G401.6 (cell line): ENCODE data around the gene UBE3B.

Source experiments
- FAIRE-seq: peaks from 2 replicates; lab custom pipeline; 2012; peaks lifted over from hg19 to GRCh38; lab: Jason Lieb, UNC

The UBE3B gene

DNA sequence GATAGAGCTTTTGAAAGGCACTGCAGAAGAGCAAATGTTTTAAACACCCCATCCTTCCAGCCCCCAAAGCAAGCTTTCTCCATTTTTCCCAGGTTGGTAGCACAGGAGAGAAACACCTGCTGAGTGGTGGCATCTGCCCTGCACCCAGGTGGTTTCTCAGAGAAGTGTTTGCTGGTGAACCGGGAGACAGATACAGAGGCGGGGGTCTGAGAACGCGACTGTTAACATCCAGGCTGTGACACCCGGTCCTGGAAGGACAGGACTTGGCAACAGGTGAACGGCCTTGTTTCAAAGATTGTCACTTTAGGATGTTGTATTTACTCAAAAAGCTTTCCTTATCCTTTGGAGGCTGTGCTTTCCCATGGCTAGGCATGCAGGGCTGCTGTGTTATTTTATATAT, 77.3 kb downstream of the UBE3B start:
- no peak for FAIRE-seq

DNA sequence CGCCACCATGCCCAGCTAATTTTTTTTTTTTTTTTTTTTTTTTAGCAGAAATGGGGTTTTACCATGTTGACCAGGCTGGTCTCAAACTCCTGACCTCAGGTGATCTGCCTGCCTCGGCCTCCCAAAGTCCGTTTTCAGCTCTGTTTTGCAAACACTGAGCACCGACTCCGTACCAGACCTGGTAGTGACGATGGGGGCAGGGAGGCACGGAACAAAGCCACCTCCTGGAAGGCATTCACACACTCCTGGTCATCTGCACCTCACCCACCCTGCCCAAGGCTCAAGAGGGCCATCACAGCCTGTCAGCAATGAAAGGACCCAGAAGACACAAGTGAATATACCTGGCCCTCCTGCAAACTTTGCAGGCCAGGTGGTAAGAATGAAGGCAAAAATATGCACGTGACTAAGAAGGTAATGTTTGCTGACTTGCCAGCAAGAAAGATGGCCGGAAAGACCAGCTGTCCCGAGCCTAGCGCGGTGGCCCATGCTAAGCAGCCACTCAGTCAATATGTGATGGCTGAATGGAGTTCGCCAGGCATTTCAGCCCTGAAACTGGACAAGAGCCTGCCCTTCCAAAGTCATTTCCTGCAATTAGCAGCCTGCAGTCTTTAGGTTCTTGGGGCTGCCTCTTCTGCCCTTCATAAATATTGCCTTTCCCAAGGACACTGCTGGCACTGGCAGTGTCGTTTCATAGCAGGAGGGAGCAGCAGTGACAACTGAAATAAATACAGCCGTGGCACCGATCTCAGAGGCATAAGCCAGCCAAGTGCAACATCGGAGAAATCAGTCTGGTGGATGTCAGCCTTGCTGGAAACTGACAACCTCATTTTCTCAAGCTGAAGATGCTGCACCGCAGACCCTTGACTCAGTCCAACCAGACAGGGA, 78.2 kb downstream of the UBE3B start:
- FAIRE-seq: no peak

DNA sequence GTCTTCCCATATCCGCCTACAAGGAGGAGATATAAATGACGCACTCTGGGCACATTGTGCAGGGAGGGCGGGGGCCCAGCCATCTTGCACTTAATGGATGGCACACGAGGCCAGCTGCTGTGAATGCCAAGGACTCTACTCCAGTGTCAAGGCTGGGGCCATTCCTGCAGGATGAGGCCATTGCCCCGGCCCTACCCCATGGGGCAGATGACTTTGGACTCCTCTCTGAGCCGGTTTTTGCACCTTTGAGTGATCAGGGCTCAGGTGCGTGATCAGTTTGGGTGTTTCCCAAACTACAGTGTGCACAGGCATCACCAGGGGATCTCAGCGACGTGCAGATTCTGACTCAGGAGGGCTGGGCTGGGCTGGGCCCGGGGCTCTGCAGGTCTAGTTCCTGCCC, 79.8 kb downstream of the UBE3B start:
- no peak for FAIRE-seq

DNA sequence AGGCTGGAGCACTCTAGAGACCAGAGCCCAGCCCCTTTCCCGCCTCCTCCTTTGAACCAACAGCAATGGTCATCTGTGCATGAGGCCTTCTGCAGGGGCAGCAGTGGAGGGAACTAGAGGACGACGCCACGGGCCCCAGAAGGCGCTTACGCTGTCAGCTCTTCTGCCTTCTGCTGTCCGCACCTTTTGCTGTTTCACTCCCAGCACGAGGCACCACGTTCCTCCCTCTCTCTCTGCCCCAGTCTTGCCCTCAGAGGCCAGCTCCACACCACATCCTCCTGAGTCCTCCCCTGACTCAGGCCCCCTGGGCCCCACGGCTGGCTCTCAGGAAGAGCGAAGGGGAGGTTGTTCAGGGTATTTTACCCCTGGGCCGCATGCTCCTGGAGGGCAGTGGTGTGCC, 80.4 kb downstream of the UBE3B start:
- no peak for FAIRE-seq

DNA sequence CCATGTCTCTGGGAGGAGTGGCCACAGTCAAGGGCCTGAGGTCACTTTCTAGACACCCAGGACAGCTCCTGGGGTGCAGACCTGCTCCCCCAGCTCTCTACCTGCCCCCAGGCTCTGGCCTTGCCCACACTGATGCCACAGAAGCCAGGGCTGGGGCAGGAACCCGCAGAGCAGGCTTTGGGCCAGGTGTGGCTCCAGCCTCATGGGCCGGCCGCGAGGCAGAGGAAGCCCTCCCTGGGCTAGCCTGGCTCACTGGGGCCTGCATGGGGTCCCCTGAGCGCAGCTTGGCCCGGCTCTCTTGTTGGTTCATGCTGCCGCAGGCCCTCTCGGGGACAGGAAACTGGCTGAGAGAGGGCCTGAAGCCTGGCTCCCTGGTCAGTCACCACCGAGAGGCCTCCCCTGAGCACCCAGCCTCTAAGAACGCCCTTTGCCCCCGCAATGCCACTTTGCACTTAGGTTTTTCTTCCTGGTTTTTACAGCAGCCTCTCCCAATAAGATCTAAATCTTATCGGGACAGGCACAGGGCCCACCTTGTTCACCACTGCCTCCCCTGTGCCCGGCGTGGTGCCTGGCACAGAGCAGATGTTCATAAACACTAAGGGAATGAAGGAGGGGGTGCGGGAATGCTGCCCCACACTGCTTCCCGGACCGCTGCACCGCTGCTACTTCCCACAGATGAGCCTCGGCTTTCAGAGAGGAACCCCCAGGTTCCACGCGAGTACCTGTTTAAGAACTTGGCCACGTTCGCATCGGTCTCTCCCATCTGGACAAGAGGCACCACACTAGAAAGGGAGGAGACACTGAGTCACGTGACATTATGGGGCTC, 81.2 kb downstream of the UBE3B start:
- FAIRE-seq: no peak

DNA sequence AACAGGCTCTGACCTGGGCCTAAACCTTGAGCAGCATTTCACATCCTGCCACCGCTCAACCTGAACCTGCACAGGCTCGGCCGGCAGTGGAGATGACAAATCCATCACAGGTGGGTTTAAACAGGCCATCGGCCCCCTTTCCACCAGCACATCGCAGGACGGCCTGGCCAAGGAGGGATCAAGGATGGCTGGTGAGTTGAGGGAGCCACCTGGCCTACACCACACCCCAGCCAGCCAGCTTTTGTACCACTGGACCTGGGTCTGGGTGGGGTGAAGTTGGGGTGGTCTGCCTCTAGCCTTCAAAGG, 81.7 kb downstream of the UBE3B start:
- no peak for FAIRE-seq

DNA sequence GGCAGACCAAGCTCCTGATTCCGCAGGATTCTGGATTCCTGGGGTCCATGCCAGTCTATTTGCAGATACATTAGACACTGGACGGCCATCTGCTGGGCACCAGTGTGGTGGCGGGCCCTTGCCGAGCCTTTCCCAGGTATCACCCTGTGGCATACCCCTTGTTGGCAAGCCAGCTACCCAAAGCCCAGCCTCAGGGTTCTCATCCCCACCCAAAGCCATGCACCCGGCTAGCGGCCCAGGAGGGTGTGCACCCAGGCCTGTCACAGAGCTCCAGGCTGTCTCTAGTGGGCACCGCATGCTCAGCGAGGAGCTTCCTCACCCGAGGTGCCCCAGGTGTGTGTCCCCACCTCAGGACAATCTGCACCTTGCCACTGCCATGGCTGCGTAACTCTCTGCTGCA, 82.2 kb downstream of the UBE3B start:
- no peak for FAIRE-seq

DNA sequence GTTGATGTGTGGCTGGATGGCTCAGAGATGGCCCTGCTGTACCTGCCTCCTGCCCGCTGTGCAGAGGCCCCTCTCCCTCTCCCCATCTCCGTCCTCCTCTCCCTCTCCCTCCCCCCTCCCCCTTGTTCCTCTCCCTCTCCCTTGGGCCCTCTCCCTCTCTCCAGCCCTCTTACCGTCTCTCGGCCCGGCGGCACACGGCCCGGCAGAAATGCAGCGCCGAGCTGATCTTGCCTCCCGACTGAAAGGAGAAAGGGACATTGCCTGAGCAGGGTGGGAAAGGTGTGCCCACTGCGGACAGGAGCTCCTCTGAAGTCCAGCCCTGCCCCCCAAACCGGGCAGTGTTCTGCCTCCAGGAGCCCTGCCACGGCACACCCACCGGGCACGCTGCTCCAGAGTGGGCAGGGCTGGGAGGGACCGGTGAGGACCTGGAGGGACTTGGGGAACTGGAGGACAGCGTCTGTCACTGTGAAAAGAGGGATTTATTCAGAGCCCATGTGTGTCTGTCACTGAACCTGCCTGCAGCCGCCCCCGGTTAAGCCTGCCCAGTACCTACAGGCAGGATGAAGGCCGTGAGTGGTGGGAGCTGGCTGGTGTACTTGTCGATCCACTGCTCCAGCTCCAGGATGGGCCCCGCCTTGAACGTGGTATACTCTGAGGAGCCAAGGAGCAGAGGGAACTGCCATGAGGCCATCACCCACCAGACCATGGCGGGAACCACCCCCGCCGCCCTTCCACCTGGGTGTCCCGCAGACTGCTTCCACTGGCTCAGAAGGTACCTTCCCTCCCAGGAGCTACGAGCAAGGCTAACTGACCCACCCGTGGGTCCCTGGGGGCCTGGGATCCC, 83.7 kb downstream of the UBE3B start:
- no peak for FAIRE-seq

DNA sequence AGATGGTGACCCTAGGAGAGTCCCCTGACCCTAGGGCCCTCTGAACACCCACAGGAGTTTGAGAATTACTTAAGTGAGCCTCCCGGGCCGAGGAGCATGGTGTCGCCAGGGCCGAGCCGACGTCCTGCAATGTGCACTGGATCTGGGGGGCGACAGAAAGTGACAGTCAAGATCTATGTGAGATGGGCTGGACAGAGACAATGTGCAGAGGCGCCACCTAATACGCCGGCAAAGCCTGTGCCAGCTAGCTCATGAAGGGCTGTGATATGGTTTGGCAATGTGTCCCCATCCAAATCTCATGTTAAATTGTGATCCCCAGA, 84.2 kb downstream of the UBE3B start:
- FAIRE-seq: no peak

DNA sequence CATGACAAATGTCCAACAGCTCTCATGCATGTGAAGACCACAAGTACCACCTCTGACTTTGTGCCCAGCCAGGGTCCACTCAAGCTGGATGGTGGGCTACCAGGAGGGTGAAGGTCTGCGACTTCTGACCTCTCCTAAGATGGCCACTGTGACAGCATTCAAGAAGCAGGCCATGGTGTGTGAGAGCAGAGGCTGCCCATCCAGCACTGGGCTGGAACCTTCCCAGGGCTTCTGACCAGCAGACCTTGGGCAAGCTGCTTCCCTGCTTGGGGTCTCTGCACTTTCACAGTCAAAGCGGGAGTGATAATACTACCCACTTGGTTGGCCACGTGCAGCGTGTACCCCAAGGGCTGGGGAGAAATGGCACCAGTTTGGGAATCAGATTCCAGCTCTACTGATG, 85.4 kb downstream of the UBE3B start:
- FAIRE-seq: no peak

DNA sequence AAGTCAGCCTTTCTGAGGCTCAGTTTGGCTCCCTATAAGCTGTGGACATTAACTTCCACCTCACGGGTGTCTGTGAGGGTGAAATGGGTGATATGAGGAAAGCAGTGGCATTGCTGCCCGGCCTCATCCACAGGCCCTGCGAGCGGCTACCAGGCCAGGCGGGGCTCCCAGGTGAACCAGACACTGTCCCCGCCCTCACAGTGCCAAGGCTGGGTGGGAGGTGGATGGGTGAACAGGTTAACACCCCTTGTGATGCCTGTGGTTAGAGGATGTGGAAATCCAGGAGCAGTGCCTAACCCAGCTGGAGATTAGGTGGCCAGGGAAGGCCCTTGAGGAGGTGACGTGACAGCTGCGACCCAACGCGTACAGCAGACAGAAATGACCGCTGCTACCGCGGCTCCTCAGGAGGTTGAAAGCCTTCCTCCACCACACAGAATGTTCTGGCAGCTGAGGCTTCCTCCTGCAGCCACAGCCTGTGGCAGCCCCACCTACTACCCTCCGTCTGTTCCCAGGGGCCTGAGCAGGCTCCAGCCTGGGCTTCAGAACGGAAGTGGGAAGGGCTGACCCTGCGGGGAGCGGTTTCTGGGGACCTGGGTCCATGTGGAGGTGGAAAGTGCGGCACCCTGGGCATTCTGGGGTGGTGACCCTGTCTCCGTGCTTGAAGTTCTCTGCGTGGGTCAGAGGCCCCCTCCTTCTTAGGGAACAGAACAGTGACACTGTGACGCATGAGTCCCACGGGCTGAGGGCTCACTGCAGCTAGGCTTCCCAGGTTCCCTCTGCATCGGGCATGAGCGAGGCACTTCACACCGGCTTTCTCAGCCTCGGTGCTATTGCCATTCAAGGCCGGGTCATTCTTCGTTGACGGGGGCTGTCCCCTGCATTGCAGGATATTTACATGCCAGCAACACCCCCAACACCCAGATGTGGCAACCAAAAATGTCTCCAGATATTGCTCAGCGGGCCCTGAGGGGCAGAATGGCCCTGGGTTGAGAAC, 86.2 kb downstream of the UBE3B start:
- no peak for FAIRE-seq

DNA sequence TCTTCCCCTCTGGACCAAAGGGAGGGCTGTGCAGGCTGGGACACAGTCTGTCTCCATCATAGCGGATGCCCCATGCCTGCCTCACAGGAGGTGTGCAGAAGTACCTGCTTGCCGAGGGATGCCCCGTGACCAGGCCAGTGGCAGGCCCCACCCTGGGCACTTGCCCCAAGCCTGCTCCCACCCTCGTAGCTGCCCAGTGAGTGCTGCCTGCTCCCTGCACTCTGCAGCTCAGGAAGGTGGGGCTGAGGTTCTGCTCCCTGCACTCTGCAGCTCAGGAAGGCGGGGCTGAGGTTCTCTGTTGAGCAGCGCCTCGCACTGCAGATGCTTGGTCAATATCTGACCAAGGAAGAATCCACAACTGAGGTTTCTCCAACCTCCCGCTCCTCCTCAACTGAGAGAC, 89.0 kb downstream of the UBE3B start:
- no peak for FAIRE-seq

DNA sequence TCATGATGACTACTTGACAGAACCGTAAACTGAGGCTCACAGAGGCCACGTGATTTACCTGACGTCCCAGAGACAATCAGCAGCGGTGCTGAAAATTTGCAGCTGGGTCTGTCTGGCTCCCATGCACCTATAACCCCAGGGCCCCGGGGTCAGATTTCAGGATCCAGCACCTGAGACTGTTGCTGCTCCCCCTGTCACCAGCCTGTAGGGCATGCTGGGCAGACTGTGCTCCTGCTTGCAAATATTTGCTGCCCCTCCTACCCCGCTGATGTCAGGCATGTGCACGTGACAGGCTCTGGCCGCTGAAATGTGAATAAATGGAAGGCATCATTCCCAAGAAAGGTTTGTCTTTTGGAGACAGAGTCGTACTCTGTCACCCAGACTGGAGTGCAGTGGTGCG, 89.9 kb downstream of the UBE3B start:
- no peak for FAIRE-seq

DNA sequence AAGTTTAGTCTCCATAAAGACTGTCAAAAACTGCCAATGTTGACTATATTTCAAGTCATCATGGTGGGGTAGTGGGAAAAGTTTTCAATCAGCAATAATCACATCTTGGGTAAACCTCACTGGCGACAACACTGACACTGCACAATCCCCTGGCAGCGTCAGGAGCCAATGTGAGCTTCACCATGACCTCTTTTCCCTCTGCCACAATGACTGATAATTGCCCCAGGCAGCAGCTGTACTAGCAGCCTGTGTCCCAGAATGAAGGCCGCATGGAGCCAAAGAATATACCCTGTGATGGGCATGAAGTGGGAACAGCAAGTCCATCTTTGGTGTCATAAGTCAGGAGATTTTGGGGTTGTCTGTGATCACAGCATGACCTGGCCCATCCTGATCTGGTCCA, 90.5 kb downstream of the UBE3B start:
- FAIRE-seq: no peak

DNA sequence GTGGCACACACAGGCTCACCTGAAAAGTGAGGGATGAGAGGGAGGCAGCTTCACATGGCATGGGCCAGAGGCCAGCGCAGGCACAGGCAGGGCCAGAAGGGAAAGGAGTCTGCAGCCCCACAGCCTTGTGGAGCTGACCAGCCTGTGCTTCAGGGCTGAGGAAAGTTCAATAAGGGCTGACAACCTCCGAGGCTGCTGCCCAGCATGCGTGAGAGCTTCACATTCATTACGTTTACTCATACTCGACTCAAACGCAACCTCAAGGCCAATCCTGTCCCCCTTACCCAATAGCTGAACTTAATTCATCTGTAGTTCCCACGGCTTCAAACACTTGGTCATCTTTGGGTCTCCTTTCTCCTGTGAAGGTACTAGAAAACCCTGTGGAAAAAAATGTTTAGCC, 91.1 kb downstream of the UBE3B start:
- no peak for FAIRE-seq

DNA sequence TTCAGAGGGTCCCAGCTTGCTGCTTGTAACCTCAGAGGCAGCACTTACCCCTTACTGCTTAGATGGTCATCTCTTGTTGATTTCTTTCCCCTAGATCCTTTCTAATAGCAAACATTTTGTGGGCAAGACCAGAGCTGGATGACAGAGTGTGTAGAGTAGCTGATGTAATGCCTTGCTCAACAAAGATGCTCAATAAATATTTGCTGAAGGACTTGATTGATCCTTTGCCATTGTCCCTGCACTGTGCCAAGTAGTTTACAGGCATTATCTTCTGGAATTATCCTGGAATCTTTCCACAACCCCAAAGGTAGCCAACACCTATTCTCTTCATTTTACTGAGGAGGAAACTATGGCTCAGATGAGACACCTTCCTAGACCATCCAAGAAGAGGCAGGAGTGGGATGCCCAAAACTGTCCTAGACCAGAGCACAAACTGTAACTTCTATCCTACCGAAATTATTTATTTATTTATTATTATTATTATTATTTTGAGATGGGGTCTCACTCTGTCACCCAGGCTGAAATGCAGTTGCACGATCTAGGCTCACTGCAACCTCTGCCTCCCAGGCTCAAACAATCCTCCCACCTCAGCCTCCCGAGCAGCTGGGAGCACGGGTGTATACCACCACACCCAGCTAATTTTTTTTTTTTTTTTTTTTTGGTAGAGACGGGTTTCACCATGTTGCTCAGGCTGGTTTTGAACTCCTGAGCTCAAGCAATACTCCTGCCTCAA, 94.5 kb downstream of the UBE3B start:
- FAIRE-seq: no peak

DNA sequence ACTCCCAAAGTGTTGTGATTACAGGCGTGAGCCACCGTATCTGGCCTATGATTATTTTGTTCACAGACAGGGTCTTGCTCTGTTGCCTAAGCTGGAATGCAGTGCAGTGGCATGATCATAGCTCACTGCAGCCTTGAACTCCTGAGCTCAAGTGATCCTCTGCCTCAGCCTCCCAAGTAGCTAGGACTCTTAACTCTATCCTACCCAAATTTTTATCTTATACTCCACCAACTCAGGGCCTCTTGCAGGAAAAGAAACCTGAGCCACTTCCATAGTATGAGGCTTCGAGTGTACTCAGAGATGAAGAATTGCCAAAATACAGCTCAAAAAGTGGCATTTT, 95.0 kb downstream of the UBE3B start:
- no peak for FAIRE-seq

DNA sequence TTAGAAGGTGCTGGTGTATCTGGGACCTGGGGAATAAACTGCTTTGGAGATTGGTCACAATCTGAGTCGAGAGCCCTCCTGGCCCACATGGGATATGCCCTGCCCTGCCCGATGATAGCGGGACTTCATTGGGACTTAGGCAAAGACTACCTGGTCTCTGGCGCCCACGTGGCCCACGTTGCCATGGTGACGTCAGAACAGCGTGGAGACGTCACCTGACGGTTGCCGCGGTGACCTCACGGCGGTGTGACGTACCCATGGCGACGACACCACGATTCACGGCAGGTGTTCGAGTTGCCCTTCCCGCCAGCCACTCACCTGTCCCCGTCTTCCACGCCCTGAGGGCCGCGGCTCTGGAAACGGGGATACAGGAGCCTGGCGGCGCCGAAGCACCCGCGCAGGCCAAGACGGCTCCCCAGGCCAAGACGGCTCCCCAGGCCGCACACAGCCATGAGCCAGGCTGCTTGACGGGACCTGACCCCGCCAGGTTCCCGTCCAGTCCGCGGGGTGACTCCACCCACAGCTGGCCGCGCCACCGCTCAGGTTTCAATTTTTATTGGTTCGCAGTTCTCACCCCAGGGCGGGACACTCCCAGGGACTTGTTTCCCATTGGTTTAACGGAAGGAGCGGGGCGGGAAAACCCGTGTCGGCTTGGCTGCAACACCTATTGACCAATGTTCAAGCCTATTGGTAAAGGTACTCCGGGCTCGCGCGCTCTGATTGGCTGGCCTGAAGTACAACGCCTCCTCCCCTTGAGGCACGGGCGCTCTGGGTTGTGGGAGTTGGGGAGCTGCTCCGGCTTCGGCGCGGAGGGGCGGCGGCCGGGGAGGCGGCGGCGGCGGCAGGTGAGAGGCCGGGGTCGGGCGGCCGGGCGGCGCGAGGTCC, 95.8 kb downstream of the UBE3B start, which contains the start of the genes MMAB and MVK:
TSS of gene MMAB (minus strand) at position 476 of the 885 bp plus-strand sequence. CDS start at position 452, 24 bp downstream.
TSS of gene MVK (plus strand) at position 766 of the 885 bp plus-strand sequence. CDS start 1,029 bp downstream, outside the sequence.
- peak; percentile 98 for FAIRE-seq

DNA sequence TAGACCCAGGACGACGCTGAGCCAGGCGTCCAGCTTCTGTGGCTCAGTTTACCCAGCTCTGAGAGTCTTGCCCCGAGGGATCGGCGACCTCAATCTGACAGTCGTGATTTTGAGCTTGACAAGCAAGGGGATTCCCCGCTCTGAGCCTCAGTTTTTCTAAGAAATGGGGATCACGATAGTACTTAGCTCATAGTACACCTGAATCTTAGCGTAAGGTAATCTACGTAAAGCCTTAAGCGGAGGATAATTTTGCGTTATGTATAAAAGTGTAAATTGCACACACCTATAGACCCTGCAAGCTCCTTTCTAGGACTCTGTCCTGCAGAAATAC, 96.4 kb downstream of the UBE3B start:
- no peak for FAIRE-seq

DNA sequence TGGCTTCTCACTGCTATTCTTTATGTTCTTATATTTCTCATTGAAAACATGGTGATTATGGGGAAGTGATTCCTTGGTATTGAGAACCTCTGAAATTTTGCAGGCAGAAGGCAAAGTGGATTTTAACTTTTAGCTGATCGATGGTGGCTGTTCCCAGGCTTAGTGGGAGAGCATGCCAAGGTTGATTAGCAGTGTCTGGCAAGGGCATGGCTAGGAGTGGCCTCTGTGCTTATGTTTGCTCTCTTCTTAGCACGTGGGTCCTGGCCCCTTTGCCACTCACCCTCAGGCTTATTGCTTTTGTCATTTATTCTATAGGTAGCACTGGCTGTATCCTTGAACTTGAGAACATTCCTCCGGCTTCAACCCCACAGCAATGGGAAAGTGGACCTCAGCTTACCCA, 98.2 kb downstream of the UBE3B start:
- no peak for FAIRE-seq
